ENCODE data around the gene AEBP1.
"Not testable (repeated sequence)": the region's sequence is repeated elsewhere in the genome, so short reads cannot be mapped to it uniquely, and the experiment has no call there.

Gene AEBP1

DNA sequence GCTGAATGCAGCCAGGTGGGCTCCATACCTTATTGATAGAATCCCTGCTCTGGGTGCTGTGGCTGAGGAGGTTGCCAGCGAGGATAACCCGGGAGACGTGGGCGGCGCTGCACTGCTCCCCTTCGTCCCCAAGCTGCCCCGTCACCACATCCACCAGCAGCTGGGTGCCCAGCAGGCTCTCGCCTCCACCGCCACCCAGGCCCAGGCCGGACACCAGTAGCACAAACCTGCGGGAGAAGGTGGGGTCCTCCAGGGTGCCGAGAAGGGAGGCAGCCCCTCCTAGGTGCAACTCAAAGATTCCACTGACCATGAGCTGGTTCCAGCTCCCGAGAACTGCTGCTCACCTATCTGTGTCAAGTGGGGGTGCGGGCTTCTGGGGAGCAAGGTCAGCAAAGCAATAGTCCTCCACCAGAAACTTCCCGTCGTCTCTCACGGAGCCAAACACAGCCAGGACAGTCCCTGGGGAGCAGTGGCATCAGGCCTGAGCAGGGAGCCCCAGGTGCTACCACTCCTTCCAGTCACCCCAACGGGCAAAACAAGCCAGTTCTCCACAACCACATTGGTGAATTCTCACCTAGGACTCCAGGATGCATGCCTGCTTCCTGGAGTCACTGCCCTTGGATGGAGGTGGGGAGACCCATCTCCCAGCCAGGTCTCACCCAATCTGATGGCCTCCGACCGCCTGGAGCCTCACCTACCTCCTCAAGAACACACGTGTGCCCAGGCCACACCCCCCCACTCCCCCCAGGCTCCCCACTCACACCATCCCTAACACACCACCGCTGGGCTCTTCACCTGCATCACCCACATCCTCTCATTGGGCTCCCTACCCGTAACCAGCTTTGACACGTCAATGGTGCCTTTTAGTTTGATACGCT lies 12.9 kb downstream of the AEBP1 start:
- no peak for DNase-seq (ENCODE audit: low read depth, low spot score)

DNA sequence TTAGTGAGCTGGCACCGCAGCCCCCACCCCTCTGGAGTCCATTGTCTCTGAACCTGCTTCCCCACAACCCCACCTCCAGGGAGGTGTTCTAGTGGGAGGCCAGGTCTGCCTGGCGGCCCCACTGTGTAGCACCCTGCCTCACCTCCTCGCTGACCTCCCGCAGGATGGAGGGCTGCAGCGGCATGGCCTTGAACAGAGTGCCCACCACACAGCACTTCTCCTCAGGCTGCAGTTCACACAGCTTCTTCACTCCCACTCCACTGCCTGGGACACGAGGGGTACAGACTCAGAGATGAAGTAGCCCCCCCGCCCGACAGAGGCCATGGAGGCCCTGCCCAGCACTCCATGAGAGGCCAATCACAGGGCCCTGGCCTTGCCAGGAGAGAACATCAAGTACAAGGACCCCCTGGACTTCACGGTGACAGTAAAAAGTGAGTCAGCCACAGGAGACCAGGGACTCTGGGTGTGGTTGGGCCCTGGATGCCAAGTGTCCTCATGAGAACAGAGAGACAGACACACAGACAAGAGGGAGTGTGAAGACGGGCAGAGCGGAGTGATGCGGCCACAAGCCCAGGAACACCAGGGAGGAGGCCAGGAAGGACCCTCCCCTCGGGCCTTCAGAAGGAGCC lies 13.8 kb downstream of the AEBP1 start:
- no peak for DNase-seq (ENCODE audit: low read depth, low spot score)

GRCh38 chr7:44119829-44120380 lies 15.8 kb downstream of the AEBP1 start:
- DNase-seq (ENCODE audit: low read depth, low spot score), result no peak

DNA sequence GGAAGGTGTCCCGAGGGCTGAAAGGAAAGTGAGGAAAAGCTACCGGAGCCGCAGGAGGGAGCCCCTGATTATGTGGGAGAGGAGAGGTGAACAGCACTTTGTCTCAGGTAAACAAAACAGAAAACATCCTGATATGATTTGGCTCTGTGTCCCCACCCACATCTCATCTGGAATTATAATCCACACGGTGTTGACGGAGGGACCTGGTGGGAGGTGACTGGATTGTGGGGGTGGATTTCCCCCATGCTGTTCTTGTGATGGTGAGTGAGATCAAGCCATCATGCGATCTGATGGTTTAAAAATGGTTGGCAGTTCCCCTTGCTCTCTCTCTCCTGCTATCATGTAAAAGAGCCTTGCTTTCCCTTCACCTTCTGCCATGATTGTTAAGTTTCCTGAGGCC lies 16.2 kb downstream of the AEBP1 start:
- DNase-seq (ENCODE audit: low read depth, low spot score), result no peak

- DNase-seq (ENCODE audit: low read depth, low spot score), result no peak
Observed at GRCh38 chr7:44121761-44122420, 17.7 kb downstream of the AEBP1 start.

GRCh38 chr7:44122529-44122928 lies 18.4 kb downstream of the AEBP1 start:
- DNase-seq (ENCODE audit: low read depth, low spot score), result no peak

GRCh38 chr7:44123190-44124003 lies 19.3 kb downstream of the AEBP1 start, which contains the start of gene POLD2:
POLD2 (minus strand) TSS chr7:44123548; CDS start chr7:44122053, 1,495 bp downstream.
- peak; percentile 77 for DNase-seq (ENCODE audit: low read depth, low spot score)

DNA sequence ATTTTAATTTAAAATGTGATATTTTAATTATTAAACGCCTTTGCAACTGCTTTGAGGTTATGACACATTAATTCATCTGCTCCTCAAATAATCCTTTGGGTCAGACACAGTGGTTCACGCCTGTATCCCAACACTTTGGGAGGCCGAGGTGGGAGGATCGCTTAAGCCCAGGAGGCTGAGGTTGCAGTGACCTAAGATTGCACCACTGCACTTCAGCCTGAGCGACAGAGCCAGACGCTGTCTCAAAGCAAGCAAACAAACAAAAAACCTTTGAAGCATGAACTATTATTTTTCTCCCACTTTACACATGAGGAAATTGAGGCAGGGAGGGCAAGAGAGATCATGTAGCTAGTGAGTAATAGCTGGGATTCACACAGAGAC lies 20.7 kb downstream of the AEBP1 start:
- DNase-seq (ENCODE audit: low read depth, low spot score), result no peak

GRCh38 chr7:44126574-44126973 lies 22.4 kb downstream of the AEBP1 start:
- DNase-seq (ENCODE audit: low read depth, low spot score), result not testable (repeated sequence)

- DNase-seq (ENCODE audit: low read depth, low spot score), result no peak
Observed at GRCh38 chr7:44127161-44127560, 23.0 kb downstream of the AEBP1 start.

GRCh38 chr7:44128721-44129582 lies 24.8 kb downstream of the AEBP1 start:
- no peak for DNase-seq (ENCODE audit: low read depth, low spot score)

- DNase-seq (ENCODE audit: low read depth, low spot score), result no peak
Observed at GRCh38 chr7:44131173-44132029, 27.3 kb downstream of the AEBP1 start.

DNA sequence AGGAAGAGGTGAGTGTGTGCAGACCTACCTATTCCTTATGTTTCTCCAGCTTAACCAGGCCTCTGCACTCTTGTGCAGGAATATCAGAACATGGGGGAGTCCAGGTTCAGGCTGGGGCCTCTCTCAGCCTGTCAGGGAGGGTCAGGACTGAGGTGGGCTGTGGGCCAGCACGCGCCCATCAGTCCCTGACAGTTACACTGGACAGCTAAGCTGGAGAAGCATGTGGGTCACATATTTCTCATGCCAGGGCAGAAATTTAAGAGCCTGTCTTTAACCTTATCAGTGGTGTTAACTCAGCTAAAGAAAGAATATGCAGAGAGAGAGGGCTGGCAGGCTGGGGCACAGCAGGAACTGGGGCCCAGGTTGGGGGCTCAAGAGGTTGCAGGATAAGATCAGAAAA lies 27.9 kb downstream of the AEBP1 start:
- no peak for DNase-seq (ENCODE audit: low read depth, low spot score)

GRCh38 chr7:44133295-44133694 lies 29.1 kb downstream of the AEBP1 start:
- no peak for DNase-seq (ENCODE audit: low read depth, low spot score)

DNA sequence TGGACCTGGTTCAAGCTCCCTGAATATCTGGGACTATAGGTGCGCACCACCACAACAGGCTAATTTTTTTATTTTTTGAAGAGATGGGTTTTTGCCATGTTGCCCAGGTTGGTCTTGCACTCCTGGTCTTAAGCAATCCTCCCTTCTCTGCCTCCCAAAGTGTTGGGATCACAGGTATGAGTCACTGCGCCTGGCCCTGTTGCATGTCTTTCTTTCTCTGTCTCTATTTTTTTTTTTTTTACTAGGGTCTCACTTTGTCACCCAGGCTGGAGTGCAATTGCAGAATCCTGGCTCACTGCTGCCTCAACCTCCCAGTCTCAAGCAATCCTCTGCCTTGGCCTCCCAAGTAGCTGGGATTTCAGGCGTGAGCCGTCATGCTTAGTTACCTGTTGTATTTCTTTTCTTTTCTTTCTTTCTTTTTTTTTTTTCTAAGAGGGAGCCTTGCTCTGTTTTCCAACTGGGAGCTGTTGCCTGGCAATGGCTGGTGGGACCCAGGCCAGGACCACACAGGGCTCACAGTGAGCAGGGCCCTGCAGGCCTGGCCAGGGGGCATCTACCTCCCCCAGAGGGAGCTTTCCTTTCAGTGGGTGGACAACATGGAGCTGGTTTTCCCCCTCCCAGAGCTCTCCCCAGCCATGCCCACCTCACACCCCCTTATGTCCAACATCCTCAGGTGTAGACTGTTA lies 30.9 kb downstream of the AEBP1 start:
- DNase-seq (ENCODE audit: low read depth, low spot score), result no peak

DNA sequence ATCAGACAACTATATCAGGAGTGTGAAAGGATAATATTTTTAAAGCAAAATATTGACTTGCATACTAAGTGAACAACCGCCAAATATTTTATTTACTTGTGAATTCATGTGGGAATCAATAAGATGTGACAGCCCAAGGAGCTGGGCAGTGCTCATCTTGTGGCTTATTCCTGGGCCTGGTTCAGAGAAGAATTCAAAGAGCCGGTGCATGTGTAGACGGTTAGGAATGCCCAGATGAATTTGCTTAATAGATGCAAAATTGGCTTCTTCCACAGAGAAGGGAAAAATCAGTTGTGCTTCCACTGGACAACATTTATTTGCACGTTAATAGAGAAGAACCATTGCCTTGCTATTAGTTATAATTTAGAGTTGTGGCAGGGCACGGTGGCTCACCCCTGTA lies 32.6 kb downstream of the AEBP1 start:
- DNase-seq (ENCODE audit: low read depth, low spot score), result no peak

DNA sequence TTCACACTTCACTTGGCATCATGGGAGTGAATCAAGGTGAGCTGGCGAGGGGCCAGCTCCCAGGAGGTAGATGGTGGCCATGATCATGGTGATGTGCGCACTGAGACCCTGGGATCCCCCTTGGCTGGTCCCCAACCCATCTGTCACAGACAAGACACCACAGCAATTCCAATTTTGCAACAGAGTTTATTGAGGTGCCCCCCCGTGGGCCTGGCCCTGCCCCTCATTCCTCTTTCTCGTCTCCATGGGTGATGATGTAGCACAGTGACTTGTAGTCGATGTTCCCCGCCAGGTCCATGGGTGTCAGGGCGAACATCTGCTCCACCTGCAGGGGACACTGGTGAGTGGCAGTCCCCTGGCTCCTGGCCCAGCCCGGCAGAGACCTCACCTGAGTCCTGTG lies 34.6 kb downstream of the AEBP1 start:
- DNase-seq (ENCODE audit: low read depth, low spot score), result no peak

- no peak for DNase-seq (ENCODE audit: low read depth, low spot score)
Observed at GRCh38 chr7:44139311-44140010, 35.3 kb downstream of the AEBP1 start.
